ENCODE data around the gene CEP112.

DNA sequence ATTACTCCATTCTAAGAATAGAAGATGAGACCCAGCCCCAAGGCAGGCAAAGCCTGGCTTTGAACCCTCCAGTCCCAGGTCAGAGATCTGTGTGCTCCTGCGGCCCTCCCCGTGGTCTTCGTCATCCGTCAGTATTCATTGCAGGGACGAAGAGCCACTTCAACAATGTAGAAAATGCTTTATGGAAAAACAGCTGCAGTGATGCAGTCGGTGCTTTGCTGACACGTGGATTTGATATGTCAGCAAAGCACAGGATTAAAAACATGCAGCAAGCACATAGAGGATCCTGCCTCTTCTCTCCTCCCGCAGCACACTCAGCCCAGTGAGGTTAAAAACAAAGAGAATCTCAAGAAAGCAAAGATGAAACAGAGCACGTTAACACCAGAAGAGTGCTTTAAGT, 513.4 kb downstream of the CEP112 start:
- TF ChIP-seq, protein P1, sequence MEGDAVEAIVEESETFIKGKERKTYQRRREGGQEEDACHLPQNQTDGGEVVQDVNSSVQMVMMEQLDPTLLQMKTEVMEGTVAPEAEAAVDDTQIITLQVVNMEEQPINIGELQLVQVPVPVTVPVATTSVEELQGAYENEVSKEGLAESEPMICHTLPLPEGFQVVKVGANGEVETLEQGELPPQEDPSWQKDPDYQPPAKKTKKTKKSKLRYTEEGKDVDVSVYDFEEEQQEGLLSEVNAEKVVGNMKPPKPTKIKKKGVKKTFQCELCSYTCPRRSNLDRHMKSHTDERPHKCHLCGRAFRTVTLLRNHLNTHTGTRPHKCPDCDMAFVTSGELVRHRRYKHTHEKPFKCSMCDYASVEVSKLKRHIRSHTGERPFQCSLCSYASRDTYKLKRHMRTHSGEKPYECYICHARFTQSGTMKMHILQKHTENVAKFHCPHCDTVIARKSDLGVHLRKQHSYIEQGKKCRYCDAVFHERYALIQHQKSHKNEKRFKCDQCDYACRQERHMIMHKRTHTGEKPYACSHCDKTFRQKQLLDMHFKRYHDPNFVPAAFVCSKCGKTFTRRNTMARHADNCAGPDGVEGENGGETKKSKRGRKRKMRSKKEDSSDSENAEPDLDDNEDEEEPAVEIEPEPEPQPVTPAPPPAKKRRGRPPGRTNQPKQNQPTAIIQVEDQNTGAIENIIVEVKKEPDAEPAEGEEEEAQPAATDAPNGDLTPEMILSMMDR (IDR thresholded peaks at IDR 0.05; ENCODE audit: poor library complexity, severe bottlenecking) = no peak
- TF ChIP-seq POLR2AphosphoS5 (IDR thresholded peaks at IDR 0.05) (no peak), RAD21 (conservative IDR thresholded peaks at IDR 0.05) (no peak), EZH2 (IDR thresholded peaks at IDR 0.05; ENCODE audit: borderline replicate concordance, insufficient read depth, low read length, poor library complexity, severe bottlenecking) (no peak), MXI1 (conservative IDR thresholded peaks at IDR 0.05; ENCODE audit: poor library complexity, severe bottlenecking) (no peak), EP300 (conservative IDR thresholded peaks at IDR 0.05; ENCODE audit: poor library complexity, severe bottlenecking) (peak; percentile 34), TAF1 (IDR thresholded peaks at IDR 0.05; ENCODE audit: low read depth) (no peak)
- TF ChIP-seq, protein P2, sequence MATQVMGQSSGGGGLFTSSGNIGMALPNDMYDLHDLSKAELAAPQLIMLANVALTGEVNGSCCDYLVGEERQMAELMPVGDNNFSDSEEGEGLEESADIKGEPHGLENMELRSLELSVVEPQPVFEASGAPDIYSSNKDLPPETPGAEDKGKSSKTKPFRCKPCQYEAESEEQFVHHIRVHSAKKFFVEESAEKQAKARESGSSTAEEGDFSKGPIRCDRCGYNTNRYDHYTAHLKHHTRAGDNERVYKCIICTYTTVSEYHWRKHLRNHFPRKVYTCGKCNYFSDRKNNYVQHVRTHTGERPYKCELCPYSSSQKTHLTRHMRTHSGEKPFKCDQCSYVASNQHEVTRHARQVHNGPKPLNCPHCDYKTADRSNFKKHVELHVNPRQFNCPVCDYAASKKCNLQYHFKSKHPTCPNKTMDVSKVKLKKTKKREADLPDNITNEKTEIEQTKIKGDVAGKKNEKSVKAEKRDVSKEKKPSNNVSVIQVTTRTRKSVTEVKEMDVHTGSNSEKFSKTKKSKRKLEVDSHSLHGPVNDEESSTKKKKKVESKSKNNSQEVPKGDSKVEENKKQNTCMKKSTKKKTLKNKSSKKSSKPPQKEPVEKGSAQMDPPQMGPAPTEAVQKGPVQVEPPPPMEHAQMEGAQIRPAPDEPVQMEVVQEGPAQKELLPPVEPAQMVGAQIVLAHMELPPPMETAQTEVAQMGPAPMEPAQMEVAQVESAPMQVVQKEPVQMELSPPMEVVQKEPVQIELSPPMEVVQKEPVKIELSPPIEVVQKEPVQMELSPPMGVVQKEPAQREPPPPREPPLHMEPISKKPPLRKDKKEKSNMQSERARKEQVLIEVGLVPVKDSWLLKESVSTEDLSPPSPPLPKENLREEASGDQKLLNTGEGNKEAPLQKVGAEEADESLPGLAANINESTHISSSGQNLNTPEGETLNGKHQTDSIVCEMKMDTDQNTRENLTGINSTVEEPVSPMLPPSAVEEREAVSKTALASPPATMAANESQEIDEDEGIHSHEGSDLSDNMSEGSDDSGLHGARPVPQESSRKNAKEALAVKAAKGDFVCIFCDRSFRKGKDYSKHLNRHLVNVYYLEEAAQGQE (IDR thresholded peaks at IDR 0.05; ENCODE audit: borderline replicate concordance) = no peak

Data from neural cell (in vitro differentiated cells).